GM13977 (cell line): ENCODE results near the gene SERPINA12.

Experiments
- DNase-seq: peaks from one replicate; pipeline ENCODE4 v3.0.0; 2012; ENCODE audit warnings: low spot score
- in situ Hi-C: fragments of 300-500 bp; cut with MboI; formaldehyde crosslinking; loops from one replicate; pipeline ENCODE4 v1.12.0; 2022; ENCODE audit warnings: low sequenced_read_pairs, low pct_unique_long_range_greater_than_20kb, mixed read lengths, inconsistent platforms; ENCODE audit not compliant: unreplicated experiment
- TF ChIP-seq, protein P1 (sequence below): IDR thresholded peaks from 2 replicates; pipeline ENCODE4 v1.5.1; 2012; ENCODE audit warnings: mild to moderate bottlenecking, control low read depth; ENCODE audit not compliant: insufficient read depth; ENCODE audit errors: extremely low read depth, missing control alignments

SERPINA12 gene

DNA sequence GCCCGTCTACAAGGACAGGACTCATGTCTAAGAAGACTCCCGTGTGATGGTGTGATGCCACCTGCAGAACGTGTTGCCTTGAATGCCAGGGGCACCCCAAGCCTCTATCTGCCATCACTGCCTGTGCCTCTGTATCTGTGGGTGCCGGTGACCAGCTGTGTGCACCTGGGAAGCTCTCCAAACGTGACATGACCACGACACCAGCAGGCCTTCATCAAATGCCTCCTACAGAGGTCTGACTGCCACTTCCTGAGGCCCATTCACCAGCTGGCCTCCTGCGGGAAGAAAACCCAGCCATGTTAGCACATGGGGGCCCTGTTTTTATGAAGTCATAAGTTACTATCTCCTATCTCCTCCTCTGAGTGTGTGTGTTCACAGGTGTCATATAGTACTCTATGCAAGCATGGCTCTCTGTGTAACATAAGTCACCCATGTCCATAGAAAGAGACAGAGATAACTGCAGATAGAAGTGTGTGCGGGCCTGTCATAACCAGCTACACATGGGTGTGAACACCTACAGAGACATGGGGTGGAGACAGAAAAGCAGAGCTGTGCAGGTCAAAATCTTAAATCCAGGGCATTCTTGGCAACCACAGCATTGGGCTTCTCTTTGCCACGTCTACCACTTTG is 33.7 kb upstream of the SERPINA12 start:
- no peak for DNase-seq
- TF ChIP-seq, protein P1, sequence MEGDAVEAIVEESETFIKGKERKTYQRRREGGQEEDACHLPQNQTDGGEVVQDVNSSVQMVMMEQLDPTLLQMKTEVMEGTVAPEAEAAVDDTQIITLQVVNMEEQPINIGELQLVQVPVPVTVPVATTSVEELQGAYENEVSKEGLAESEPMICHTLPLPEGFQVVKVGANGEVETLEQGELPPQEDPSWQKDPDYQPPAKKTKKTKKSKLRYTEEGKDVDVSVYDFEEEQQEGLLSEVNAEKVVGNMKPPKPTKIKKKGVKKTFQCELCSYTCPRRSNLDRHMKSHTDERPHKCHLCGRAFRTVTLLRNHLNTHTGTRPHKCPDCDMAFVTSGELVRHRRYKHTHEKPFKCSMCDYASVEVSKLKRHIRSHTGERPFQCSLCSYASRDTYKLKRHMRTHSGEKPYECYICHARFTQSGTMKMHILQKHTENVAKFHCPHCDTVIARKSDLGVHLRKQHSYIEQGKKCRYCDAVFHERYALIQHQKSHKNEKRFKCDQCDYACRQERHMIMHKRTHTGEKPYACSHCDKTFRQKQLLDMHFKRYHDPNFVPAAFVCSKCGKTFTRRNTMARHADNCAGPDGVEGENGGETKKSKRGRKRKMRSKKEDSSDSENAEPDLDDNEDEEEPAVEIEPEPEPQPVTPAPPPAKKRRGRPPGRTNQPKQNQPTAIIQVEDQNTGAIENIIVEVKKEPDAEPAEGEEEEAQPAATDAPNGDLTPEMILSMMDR = no peak
- in situ Hi-C loops = no loop called here

DNA sequence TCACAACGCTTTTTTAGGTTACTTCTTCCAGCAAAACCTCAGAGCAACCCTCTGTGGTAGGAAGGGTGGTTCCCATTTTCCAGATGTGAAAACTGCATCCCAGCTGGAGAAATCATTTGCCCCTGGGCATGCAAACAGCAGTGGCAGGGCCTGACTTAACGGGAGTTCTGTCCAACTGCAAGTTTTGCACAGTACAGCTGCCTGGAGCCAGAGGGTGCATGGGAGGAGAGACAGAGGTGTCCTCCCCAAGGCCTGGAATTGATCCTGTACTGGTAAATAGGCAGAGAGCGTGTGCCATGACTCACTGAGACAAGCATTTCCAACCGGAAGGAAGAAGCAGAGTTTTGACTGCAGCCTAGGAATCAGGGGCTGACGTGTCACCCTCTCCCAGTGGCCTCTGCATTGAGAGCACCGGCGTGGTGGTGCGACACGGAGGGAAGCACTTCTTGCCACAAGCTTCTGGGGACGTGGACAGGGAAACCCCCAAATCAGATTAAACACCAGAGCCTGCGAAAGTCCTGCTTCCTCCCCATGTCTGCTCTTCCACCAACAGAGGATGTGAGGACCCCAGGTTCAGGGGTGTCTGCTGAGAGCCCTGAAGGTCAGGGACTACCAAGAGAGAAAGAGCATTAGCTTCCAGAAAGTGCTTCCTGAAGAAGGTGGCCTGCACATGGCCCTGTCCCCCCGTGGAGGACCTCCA is 33.0 kb upstream of the SERPINA12 start:
- DNase-seq = no peak
- TF ChIP-seq, protein P1 = no peak
- in situ Hi-C loops = no loop called here

DNA sequence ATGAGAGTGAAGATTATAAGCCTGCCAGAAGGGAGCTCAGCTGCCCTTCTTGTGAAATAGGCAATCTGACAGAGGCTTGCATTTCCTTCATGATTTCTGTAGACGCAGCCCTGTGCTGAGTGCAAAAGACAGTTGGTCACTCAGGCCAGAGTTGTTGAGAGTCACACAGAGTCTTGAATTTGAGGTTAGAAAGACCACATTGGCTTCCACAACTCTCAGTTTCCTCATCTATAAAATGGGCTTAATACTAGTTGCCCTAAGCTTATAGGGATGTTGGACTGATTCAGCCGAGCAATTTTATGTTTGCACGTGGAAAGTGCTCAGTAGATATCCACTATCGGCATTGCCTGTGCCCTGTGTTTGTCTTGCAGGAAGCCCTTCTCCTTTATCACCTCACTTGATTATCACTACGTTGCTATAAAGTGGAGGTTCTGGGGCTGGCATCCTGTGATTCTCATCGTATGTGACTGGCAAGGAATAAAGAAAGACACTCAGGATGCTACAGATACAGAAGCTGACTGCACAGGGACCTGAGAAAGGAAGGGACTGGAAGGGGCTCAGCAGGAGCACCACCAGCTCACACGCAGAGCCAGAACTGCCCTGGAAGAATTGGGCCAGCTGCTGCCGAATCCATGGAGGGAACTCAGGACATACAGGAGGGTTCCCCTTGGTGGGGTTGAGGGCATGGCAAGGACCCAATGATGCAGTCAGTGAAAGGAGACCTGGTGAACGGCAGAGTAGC is 32.1 kb upstream of the SERPINA12 start:
- in situ Hi-C loops = no loop called here
- TF ChIP-seq, protein P1 = no peak
- no peak for DNase-seq

DNA sequence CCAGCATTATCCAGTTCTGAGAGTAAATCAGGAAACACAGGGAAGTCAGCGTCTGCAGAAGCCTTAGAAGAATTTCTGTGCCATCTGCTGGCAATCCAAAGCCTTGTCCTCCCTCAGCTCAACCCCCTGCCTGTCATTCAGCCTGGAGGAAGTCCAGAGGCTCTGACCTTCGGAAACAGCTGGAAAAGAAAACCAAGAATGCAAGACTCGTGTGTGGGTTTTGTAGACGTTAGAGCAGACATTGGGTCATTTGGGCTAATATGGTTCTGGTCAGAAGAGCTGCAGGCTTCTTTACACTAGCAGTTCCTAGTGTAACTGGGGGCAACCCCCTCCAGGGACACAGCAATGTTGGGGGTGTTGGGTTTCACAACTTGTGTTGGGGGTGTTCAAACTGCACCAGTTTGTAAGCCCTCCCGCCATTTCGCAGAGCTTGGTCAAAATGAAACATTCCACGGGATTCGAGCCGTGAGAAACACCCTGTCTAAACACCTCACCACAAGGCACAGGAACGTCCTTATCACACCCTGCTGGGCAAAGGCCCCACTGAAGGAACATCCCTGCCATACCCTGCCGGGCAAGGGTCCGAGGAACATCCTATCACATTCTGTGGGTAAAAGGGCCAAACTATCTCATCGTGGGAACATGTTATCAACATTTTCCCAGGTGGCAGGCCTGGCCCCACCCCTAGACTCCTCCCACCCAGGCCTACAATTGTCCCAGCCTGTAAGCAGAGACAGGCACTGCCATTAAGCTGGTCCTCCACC is 30.9 kb upstream of the SERPINA12 start:
- in situ Hi-C loops = no loop called here
- no peak for DNase-seq
- TF ChIP-seq, protein P1 = no peak

DNA sequence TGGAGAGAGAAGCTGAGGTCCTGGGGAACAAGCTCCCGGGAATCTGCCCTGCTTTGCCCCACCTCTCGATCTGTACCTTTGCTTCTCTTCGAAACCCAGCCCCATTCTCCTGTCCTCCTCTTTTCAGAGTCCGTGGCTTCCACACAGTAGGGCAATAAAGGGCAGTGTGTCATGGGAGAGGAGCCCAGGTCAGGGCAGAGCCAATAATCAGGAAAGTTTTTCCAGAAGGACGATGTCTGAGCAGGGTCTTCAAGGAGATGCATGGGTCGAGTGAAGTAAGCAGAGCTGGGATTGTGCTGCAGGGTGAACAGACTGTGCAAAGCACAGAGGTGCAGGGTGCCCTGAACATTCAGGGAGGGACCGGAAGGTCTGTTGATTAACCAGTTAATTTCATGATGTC is 29.9 kb upstream of the SERPINA12 start:
- in situ Hi-C loops = no loop called here
- TF ChIP-seq, protein P1 = no peak
- no peak for DNase-seq

DNA sequence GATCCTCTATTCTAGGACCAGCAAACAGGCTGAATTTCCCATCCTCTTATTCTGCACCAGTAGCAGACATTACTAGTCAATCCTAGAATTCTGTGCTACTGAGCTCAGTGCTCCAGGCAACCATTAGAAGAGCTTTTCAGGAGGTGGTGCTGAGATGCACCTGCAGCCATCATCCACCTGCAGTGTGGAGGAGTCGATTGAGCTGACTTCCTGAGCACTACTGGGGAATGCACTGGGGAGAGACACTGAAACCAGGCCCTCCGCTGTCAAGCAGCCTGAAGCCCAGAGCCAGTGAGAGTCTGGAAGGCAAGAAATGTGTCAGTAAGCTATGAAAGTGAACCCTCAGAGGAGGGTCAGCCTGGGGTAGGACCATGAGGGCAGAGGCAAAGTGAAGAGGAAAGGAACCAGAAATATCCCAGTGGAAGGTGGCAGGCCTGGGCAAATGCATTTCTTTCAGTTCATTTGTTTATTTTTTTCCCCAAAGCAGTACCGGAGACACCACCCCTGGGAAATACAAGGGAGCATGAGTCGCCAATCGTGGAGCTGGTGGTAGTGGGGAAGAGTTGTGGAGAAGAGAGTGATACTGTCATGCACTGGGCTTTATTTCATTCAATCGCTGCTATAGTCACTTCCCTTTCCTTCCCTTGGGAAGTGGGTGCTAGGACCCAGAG is 28.9 kb upstream of the SERPINA12 start:
- TF ChIP-seq, protein P1 = no peak
- DNase-seq = no peak
- in situ Hi-C loops = no loop called here
